HG03175 (cell line): ENCODE measurements around the gene MIOS.
A peak's percentile ranks its signal among the peaks of the same experiment; 100 is the strongest.
"Not testable (repeated sequence)": the region's sequence is repeated elsewhere in the genome, so short reads cannot be mapped to it uniquely, and the experiment has no call there.

Experiments used
- ATAC-seq: cut with Tn5 transposase; IDR thresholded peaks from one replicate; pipeline ENCODE4 v1.9.1; 2021; ENCODE audit warnings: mild to moderate bottlenecking, moderate library complexity; ENCODE audit not compliant: unreplicated experiment

Gene MIOS

DNA sequence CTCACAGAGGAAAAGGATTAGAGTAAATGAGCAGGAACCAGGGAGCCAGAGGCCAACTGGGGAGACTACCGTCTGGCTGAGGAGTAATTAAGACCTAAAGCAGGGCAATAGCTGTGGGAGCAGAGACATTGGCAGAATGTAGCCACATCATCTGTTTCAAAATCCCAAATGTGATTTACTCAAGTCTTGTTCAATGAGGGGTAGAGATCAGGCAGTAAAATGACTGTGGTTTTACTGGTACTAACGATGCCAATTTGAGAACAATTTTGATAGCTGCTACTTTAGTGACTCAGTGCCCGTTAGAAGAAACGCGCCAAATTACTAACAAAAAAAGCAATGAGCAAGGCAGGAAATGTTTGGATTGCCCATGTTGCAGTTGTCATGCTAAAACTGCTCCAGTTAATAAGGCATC, 12.7 kb upstream of the MIOS start:
- ATAC-seq = no peak

DNA sequence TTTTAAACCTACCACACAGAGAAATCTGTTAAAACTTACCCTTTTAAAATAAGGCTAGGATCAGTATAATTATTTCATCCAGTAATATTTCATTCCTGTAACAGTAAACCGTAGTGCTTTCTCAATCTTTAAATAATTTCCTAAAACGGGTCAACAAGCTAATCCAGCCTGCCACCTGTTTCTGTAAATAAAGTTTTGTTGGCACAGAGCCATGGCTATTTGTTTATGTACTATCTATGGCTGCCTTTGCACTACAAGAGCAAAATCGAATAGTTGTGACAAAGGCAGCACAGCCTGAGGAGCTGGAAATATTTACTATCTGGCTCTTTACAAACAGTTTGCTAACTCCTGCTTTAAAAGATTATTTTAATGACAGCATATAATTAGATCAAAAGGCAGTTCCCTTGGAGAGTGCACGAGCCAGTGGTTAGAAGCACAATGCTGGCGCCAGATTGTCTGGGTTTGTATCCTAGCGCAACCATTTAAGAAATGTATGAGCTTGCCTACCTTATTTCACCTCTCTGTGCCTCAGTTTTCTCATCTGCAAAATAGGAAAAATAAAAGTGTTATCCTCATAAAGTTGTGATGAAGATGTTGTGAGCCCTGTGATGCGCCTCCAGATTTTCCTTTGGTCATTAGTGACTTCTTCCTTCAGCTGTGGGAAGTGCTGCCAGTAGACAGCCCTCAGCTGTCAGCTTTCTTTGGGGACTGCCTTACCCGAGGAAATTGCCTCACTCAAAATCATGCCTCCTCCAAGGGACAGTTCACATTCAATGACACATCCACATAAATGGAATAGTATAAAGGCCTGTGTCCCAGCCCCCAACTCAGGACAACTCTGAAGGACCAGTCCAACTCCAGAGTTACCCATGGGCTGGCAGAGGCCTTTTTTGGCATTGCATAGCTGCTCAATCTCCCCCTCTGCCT, 11.8 kb upstream of the MIOS start:
- ATAC-seq = no peak

DNA sequence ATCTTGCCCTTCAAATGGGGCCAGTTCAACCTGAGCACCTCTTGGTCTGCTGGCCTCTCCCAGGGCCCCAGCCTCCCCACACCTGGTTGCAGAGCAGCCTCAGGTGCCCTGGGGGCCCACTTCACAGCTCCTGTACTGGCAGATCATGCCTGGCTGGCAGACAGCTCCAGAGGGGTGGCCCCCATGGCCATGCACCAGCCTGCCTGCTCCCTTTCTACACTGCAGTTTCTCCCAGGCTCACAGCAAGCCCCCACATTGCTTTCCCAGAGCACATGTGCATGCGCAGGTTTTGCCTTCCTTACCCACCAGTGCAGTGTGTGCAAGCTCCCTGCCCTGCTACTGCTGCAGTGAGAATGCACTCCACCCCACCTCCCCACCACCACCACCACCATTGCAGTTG, 9.8 kb upstream of the MIOS start:
- no peak for ATAC-seq

DNA sequence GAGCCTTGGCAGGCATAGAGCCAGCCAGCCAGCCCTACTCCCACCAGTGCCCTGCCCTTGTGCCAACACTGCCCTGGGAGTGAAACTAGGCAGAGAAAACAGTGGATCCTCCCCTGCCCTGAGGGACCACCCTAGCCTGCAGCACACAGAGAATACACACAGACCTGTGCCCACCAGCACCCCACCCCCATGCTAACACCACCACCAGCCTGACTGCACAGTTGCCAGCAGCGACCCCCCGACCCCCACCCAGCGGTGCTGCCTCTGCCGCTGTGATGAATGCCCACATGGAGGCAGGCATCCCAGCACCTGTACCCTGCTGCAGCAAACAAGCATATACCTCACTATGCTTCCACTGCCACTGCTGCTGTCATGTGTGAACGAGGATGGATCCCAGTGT, 9.4 kb upstream of the MIOS start:
- ATAC-seq = no peak

DNA sequence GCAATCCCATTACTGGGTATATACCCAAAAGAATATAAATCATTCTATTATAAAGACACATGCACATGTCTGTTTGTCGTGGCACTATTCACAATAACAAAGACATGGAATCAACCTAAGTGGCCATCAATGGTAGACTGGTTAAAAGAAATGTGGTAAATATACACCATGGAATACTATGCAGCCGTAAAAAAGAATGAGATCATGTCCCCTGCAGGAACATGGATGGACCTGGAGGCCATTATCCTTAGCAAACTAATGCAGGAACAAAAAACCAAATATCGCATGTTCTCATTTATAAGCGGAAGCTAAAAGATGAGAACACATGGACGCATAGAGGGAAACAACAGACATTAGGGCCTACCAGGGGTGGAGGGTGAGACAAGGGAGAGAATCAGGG, 5.1 kb upstream of the MIOS start:
- ATAC-seq = not testable (repeated sequence)

DNA sequence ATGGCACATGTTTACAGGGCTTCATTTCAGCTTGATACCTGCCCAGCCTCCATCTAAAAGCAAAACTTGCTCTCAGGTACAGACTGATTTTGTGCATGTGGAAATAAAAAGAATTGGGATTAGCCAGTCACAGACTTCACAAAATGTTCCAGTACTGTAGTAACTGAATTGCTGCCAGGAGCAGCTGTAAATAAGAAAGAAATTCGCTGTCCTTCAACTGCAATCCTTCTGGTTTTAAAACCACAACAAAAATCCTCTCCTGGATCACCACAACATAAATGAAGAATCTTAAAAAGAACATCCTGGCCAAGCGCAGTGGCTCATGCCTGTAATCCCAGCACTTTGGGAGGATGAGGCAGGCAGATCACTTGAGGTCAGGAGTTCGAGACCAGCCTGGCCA, 3.9 kb upstream of the MIOS start:
- ATAC-seq = no peak

DNA sequence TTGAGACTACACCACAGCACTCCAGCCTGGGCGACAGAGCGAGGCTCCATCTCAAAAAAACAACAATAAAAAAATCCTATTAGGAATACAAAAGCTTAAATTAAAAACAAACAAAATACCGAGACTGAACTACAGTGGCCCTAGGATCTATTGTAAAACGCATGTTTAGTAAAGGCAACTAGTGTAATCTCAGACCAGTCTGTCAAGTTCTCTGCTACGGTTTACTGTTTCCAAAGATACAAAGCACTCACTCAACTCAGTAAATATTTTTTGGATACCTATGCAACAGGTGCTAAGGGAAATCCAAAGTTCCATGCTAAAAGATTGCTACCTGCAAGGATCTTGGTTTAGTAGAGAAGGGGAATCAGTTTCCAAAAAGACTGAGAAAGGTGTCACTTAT, 3.4 kb upstream of the MIOS start:
- no peak for ATAC-seq

DNA sequence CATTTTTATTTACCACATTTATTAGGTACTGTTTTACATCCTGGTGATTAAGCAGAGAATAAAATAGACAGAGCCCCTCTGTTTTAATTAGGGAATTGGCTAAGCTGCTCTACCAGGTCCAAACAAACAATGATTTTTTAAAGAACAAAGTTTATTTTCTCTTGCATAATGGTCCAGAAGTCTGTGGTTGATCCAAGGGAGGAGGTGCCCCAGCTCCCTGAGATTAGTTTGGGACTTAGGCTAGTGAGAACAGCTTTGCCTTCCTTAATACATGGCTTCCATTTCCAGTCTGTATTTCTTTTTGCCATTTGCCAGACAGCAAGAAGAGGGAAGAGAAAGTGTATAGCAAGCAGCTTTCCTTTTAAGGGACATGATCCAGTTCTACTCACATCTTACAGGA, 2.9 kb upstream of the MIOS start:
- no peak for ATAC-seq

DNA sequence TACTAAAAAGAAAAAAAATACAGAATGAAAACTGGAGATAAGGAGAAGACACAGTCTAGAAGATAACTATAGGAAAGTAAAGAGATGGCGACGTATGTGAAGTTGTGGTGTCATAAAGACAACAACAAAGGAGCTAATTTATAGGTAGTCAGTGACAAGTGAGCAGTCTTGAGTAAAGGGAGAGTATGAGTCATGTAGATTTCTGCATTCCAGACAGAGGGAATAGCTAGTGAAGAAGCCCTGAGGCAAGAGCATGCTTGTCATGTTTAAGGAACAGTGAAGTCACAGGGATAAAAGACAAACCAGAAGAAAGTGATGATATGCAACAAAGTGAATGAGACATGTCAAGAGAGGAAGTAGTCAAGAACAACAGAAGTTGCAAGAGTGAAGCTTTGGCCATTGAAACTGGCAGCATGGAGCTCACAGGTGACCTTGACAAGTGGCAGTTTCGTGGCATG, 2.3 kb upstream of the MIOS start:
- ATAC-seq = no peak

DNA sequence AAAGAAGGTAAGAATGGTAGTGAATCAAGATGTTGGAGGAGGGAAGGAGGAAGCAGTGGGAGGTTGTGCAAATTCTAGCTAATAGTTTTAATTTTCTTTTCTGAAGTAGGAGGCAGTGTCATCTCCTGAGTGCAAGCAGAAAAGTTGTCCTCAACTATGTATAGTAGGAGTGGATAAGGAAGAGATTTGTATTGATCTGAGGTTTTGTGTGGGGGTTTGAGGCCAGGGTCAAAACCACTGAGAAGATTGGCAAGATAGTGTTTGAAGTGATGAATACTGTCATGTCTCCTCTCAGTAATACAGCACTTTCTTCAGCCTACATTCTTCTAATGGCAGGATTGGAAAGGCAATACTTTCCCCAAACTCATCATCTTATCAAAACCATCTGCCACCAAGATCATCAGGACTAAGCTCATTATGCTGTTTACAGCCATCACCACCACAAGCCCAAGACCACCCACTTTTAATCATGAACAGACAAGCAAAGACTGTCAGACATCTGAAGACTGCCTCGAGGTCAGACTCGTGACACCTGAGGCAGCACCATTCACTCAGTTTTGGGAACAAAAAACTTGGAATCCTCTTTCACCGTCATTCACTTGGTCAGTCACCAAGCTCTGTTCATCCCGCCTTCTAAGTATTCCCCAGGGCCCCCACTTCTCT, 1.5 kb upstream of the MIOS start:
- ATAC-seq = no peak

DNA sequence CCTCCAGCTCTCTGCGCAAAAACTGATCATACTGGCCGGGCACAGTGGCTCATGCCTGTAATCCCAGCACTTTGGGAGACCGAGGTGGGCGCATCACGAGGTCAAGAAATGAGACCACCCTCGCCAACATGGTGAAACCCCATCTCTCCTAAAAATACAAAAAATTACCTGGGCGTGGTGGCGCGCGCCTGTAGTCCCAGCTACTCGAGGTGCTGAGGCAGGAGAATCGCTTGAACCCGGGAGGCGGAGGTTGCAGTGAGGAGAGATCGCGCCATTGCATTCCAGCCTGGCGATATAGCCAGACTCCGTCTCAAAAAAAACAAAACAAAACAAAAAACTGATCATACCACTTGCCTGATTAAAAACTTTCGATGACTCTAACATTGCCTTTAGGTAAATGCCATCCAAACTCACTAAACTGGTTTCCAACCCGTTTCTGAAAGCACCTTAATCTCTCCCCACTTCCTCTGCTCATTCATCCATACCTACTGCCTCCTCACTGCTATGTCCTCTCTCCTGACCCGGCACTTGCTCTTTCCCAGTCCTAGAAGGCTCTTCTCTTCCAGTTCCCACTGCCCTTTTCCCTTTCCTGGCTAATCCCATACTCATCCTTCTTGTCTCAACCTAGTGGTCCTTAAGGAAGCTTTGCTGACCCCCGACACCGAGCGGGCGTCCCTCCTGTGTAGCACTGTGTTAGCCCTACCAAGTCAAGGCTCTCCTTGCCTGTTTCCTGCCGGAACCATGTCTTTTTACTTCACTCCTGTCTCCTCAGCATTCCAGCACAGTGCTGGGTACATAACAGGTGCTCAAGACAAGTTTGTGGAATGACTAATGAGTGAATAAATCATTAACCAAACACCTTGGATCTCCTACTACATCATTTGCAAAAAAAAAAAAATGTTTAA, 686 bp upstream of the MIOS start:
- ATAC-seq = peak; percentile 27

DNA sequence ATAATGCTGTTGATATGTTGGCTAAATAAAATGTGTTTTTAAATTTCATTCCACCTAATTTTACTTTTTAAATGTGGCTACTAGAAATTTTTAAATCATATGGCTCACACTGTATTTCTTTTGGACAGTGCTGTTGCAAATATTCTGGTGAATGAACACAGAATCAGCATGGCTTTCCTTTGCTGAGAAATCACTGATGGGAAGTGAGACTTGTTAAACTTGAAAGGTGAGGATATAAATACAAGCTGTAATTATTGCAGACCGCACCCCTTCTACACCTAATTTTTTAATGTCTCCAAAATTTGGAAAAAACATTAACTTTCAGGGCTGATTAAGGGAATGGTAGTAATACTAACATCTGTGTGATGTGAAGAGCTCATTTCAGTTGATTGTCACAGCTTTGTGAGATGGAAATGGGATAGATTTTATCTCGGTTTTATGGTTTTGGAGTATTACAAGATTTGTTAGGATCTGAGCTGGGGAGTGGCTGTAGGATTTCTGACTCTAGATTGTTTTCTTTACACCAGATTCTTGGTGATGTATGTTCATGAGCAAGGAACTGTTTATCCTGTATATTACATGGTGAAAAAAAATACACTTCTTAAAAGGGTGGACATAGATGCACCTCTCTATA, 1.3 kb downstream of the MIOS start:
- ATAC-seq = no peak

DNA sequence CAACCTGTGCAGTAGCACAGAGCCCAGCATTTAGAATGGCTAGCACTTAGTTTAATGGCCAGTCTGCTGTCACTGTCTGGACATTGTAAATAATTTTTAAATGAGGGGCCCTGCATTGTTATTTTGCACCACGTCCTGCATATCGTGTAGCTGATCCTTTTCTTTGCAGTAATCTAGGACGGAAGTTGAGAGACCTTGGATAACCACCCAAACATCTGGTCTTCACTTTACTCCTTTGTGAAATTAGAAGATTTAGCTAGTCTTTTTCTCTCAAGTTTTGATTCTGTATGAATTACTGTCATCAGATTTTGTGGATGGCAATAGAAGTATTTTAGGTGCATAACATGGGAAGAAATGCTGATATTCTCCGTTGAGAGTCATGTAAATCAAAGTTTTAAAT, 1.9 kb downstream of the MIOS start:
- no peak for ATAC-seq

DNA sequence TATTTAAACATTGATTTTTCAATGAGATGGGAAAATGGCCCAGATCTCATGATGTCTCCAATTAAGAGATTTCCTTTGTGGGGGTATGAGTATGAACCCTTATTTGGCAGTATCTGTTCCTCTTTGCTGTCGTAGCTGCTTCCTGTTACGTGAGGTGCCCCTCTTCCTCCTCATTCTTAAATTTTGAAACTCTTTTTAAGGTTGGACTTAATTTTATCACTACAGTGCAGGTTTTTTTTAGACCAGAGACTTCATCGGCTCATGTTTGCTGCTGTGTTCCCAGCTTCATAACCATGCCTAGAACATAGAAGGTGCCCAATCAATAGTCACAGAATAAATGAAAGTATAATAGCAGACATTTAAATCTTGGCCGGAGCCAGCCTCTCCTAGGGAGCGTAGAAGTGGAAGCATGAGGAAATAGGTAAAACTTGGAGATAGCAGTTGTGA, 2.4 kb downstream of the MIOS start:
- peak; percentile 42 for ATAC-seq

DNA sequence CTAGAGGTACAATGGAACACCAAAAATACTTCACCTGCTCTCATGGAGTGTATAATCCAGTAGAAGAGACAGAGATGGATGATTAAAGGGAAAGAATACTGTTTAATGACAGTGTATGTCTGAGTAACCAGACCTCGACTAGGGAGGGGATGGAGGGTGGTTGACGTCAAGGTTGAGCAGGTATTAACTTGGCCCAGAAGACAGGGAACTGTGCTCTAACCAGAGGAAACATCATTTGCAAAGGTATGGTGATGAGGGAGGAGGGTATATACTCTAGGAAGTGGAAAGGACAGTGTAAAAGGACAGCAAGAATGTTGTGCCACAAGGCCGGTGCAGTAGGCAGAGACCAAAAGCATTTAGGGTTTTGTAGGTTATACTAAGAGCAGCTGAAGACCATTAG, 2.9 kb downstream of the MIOS start:
- ATAC-seq = no peak

DNA sequence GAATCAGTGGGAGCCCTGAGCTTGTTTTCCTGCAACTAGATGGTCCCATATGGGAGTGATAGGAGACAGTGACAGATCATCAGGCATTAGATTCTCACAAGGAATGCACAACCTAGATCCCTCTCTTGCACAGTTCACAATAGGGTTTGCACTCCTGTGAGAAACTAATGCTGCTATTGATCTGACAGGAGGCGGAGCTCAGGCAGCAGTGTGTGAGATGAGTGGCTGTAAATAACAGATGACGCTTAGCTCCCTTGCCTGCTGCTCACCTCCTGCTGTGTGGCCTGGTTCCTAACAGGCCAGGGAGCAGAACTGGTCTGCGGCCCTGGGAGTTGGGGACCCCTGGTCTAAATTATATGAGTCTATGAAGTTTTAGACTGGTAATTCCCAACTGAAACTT, 3.9 kb downstream of the MIOS start:
- ATAC-seq = no peak

DNA sequence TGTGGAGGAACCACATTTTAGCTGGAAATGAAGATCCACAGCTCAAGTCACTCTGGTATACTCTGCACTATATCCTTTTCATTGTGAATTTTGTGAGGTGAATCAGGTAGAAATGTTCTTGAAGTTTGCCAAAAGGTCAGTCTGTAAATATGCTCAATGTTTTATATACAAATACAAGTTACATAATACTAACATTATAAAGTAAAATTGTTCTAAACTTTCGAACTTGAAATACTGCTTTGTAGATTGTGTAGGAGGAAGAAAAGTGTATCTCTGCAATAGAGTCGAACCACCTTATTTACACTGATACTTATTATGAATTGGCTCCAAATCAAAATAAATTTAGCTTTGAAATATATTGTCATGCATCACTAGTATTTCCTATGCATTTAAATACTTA, 7.0 kb downstream of the MIOS start:
- ATAC-seq = no peak

DNA sequence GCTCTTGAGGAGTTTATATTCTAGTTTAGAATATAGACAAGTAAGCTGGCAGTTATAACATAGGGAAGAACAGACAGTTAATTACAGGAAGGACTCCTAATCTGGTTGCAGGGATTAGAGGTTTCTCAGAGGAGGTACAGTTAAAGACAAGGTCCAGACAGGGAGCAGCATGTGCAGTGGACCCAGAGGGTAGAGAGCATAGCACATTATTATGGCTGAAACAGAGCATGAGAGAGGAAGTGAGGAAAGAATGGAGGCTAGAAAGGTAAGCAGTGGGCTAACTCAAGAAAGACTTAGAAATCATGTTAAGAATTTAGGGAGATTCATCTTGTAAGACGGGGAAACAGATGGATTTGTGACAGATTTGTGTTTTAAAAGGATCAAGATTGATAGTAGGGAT, 9.7 kb downstream of the MIOS start:
- no peak for ATAC-seq

DNA sequence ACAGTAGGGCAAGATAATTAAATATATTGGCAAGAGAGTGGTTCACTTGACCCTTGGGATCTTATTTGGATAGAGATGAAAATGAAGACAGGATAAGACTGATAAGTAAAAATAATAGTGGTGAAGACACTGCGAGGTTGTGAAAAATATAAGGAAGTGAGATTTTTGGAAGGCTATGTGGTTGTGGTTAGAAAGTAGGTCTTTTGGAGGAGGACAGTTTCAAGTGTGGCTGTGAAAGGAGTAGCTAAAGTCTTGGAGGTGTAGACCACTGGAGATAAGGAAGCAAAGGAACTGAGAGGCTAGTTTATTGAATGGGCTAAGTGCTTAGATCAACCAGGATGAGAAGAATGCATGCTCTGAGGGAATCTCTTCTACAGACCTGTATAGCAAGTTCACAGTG, 11.2 kb downstream of the MIOS start:
- peak; percentile 68 for ATAC-seq

DNA sequence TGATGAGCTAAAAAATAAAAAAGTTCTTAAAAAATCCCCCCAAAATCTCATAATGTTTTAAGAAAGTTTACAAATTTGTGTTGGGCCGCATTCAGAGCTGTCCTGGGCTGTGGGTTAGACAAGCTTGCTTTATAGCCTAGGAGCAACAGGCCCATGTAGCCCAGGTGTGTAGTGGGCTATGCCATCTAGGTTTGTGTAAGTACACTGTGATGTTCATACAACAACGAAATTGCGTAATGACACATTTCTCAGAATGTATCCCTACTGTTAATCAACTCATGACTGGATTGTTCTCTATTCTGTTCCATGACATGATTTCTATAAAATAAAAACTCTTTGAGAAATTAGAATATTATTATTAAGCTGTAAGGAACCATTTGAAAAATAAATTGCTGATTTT, 13.0 kb downstream of the MIOS start:
- no peak for ATAC-seq
